Vagina (tissue), 2 donors: ENCODE data around the gene ADARB1. TPM values are rescaled to one million over a fixed set of nuclear protein-coding genes. Genes with fewer than 3 reads are reported as not detected.

Experiments used
- DNase-seq, 2 donors: peaks; one replicate each; pipeline ENCODE4 v3.0.0-alpha.2; 2017; ENCODE audit errors: extremely low spot score in 2 of 2
- H3K27ac ChIP-seq: fragments of 200-600 bp; sonication (generic); one replicate; pipeline ENCODE4 v1.5.1; 2019
- H3K27me3 ChIP-seq: fragments of 200-600 bp; sonication (generic); one replicate; pipeline ENCODE4 v1.5.1; 2019
- H3K36me3 ChIP-seq, 2 donors: fragments of 200-600 bp; sonication (generic); one replicate each; pipeline ENCODE4 v1.5.1; 2017 to 2019
- H3K4me1 ChIP-seq: fragments of 200-600 bp; sonication (generic); one replicate; pipeline ENCODE4 v1.5.1; 2019
- H3K4me3 ChIP-seq, 2 donors: fragments of 200-600 bp; sonication (generic); 1 replicate in 1 of 2; 2 replicates in 1 of 2; pipeline ENCODE4 v1.5.1; 2016 to 2019
- H3K9me3 ChIP-seq: fragments of 200-600 bp; sonication (generic); one replicate; pipeline ENCODE4 v1.5.1; 2019
- CTCF ChIP-seq, 3 experiments: fragments of 450-650 bp in 2 of 3; fragments of 200-600 bp in 1 of 3; sonication (generic) in 1 of 3; IDR thresholded peaks; one replicate each; pipeline ENCODE4 v1.5.1; 2017 to 2019; ENCODE audit warnings: antibody characterized with exemption in 3 of 3, mild to moderate bottlenecking in 2 of 3, moderate library complexity in 2 of 3
- POLR2A ChIP-seq, 2 donors: fragments of 450-650 bp; IDR thresholded peaks; one replicate each; pipeline ENCODE4 v1.6.1; 2017; ENCODE audit warnings: antibody characterized with exemption in 2 of 2, mild to moderate bottlenecking in 2 of 2, moderate library complexity in 2 of 2
- POLR2AphosphoS5 ChIP-seq, 2 donors: sonication (generic); formaldehyde crosslinking; IDR thresholded peaks; one replicate each; pipeline ENCODE4 v1.9.0; 2017; ENCODE audit warnings: antibody characterized with exemption in 2 of 2, mild to moderate bottlenecking in 2 of 2, low read depth in 1 of 2; ENCODE audit not compliant: insufficient read depth in 1 of 2
- intact Hi-C: fragments of 100-400 bp; cut with DNase I; formaldehyde crosslinking; loops from one replicate; pipeline ENCODE4 v1.15.1; 2023
- total RNA-seq: library from RNA; depleted of rRNA; stranded (reverse); fragments of >200 nt; gene quantifications from one replicate; pipeline ENCODE4 v1.2.3, GENCODE V29; 2016

The ADARB1 gene
- total RNA-seq, 1 donor from 2014 or later: 19.6 TPM

DNA sequence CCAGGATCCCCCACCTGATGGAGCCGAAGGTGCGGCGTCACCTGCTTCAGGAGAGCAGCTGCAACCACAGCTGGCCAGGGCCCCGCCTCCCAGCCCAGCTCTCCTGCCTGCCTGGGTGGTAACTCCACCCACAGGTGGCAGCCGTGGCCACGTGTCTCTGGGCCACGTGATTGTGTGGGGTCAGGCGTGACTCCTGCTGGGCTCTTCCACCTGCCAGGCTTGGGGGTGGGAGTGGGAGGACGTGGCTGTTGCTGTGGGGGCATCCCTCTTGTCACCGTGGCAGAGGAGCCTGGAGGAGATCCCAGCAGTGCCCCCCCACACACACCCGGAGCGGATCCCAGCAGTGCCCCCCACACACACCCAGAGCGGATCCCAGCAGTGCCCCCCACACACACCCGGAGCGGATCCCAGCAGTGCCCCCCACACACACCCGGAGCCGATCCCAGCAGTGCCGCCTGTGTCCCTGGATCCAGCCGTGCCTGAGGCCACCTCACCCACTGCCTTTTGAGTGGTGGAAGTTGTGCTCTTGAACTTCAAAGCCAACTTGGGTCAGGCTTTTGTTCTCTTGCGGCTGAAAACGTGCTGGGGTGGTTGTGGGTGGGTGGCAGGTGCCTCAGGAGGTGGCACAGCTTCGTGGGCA, 181.1 kb downstream of the ADARB1 start:
- Histone ChIP-seq H3K4me1 (no peaks in the 10 kb centered on the region), H3K9me3 (no peaks in the 10 kb centered on the region), H3K36me3 (no peaks in the 10 kb centered on the region), H3K27me3 (no peaks in the 10 kb centered on the region), H3K4me3 (no peak overlapping the region), H3K27ac (no peak overlapping the region)
- TF ChIP-seq POLR2AphosphoS5 (IDR thresholded peaks at IDR 0.05; ENCODE audit: insufficient read depth in 1 of 2, low read depth in 1 of 2) (no peak), POLR2A (IDR thresholded peaks at IDR 0.05) (no peak), CTCF (IDR thresholded peaks at IDR 0.05) (no peak)
- intact Hi-C loops: no loop called here
- DNase-seq: peak in 1 of 2 donors; percentile 71

DNA sequence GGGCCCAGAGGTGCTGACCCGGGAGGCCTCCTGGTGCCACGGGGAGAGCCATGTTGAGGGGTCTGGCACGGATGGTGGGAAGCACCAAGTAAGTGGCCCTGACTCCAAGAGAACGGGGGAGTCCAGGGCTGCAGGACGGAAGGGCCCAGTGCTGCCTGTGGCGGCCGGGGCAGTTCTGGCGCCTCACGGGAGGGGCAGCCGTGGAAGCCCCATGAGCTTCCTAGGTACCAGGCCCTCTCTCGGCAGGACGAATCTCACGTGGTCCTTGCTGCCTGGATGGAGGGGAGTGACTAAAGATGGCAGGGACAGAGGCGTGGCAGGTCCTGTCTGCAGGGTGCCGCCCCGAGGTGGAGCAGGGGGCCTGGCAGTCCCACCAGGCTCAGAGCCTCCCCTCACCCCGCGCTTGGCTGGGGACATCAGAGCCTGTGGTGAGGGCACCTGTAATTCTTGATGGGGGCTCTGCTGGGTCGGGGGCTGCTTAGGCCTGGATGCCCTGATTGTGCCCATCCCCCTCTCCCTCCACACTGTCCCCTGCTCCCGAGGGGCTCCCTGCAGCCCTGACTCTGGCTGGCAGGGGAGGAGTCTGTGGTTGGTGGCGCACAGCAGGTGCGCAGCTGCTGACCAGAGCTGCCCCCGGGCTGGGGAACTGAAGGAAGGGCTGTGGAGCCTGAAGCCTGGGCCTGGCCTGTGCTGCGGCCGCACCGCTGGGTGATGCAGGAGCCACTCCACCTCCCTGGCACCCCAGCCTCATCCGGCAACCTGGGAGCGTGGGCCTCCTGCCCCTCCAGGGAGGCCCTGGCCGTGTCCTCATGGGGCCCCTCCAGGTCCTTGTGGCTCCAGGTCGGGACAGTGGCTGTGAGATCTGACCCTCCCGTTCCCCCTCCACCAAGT, 181.9 kb downstream of the ADARB1 start:
- no peak for TF ChIP-seq POLR2AphosphoS5 (IDR thresholded peaks at IDR 0.05; ENCODE audit: insufficient read depth in 1 of 2, low read depth in 1 of 2)
- TF ChIP-seq POLR2A (IDR thresholded peaks at IDR 0.05): no peak
- no peak for TF ChIP-seq CTCF (IDR thresholded peaks at IDR 0.05)
- Histone ChIP-seq H3K4me1 (no peaks in the 10 kb centered on the region), H3K4me3 (no peak overlapping the region), H3K36me3 (no peaks in the 10 kb centered on the region), H3K27me3 (no peaks in the 10 kb centered on the region), H3K9me3 (no peaks in the 10 kb centered on the region), H3K27ac (no peak overlapping the region)
- intact Hi-C loops: no loop called here
- peak in 1 of 2 donors; percentile 75 for DNase-seq

DNA sequence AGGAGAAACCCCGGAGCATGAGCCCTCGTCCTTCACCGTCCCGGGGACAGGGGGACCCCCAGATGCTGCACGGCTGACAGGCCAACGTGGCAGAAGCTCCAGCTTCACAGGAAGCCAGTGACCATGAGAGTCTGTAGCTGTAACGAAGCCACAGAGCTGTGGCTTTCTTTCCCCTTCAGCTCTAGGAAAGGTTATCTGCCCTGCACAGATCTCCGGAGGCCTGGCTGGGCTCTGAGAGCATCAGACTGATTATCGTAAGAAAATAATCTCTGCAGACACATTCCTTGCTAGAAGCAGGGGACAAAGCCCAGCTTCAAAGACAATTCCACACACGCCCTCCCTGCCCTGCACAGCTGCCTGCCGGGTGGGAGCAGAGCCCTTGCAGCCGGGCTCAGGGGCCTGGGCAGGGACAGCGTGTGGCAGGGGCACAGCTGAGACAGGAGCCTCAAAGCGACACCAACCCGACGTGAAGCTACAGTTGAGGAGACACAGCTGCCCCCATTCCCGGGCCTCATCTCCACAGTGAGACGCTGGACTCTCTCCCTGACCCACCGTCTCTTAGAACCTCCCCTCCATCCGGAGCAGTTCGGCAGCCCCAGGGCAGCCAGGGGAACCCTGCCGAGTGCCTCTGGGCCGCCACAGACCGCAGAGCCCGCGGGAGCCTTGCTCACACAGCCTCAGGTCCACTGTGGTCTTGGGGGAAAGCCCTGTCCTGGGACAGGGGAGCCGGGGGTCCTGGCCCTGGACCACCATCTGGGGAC, 182.7 kb downstream of the ADARB1 start:
- H3K27me3 ChIP-seq: no peaks in the 10 kb centered on the region
- H3K36me3 ChIP-seq: no peaks in the 10 kb centered on the region
- intact Hi-C loops: no loop called here
- DNase-seq: no peak
- H3K4me3 ChIP-seq: no peak overlapping the region
- TF ChIP-seq POLR2AphosphoS5 (IDR thresholded peaks at IDR 0.05; ENCODE audit: insufficient read depth in 1 of 2, low read depth in 1 of 2): no peak
- no peak for TF ChIP-seq CTCF (IDR thresholded peaks at IDR 0.05)
- no peak for TF ChIP-seq POLR2A (IDR thresholded peaks at IDR 0.05)
- H3K4me1 ChIP-seq: peaks cover under 1% of the 10 kb centered on the region
- H3K27ac ChIP-seq: no peak overlapping the region
- H3K9me3 ChIP-seq: no peaks in the 10 kb centered on the region

- no peak overlapping the region for H3K27ac ChIP-seq
- DNase-seq: peak in 1 of 2 donors; percentile 79
- H3K4me1 ChIP-seq: peaks cover 4% of the 10 kb centered on the region
- intact Hi-C loops: no loop called here
- TF ChIP-seq POLR2A (IDR thresholded peaks at IDR 0.05): no peak
- no peaks in the 10 kb centered on the region for H3K27me3 ChIP-seq
- no peak overlapping the region for H3K4me3 ChIP-seq
- H3K9me3 ChIP-seq: no peaks in the 10 kb centered on the region
- H3K36me3 ChIP-seq: no peaks in the 10 kb centered on the region
Measured at GRCh38 chr21:45257673-45258341, 183.4 kb downstream of the ADARB1 start.

DNA sequence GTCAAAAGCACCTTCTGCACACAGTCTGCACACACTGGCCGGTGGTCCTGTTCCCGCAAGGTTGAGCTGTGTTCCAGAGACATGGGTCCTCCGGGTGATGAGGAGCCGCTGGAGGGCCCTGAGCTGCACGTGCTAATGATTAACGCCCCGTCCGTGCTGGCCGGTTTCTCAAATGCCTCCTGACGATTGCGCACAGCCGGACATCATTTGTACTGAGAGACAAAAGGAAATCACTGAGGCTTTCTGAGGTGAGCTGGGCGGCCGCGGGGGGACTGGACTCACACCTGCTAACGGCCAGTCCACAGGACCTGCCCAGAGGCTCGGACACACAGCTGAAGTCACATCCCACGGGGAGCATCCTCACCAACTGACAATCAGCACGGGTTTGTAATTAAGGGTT, 184.1 kb downstream of the ADARB1 start:
- Histone ChIP-seq H3K4me1 (peaks cover 4% of the 10 kb centered on the region), H3K36me3 (peaks cover 0 to 3% of the 10 kb centered on the region in 2 donors), H3K27ac (no peak overlapping the region), H3K27me3 (no peaks in the 10 kb centered on the region), H3K9me3 (no peaks in the 10 kb centered on the region), H3K4me3 (no peak overlapping the region)
- no peak for TF ChIP-seq CTCF (IDR thresholded peaks at IDR 0.05)
- TF ChIP-seq POLR2A (IDR thresholded peaks at IDR 0.05): no peak
- no peak for TF ChIP-seq POLR2AphosphoS5 (IDR thresholded peaks at IDR 0.05; ENCODE audit: insufficient read depth in 1 of 2, low read depth in 1 of 2)
- intact Hi-C loops: no loop called here
- DNase-seq: no peak
